GM18868 (cell line): ENCODE results near the gene ZNF117.
"Not testable (repeated sequence)": the region's sequence is repeated elsewhere in the genome, so short reads cannot be mapped to it uniquely, and the experiment has no call there.

Experiments
- ATAC-seq: cut with Tn5 transposase; IDR thresholded peaks from one replicate; pipeline ENCODE4 v1.9.1; 2021; ENCODE audit warnings: mild to moderate bottlenecking, moderate library complexity; ENCODE audit not compliant: unreplicated experiment

Gene ZNF117

GRCh38 chr7:64990936-64991335, at the start of gene ZNF117:
Gene ZNF117 (minus strand): TSS chr7:64991036.
- no peak for ATAC-seq

GRCh38 chr7:65038767-65039166, 47.9 kb upstream of the ZNF117 start:
- ATAC-seq, result peak; percentile 15

GRCh38 chr7:65037740-65038688, 47.2 kb upstream of the ZNF117 start:
- ATAC-seq, result peak; percentile 85

- ATAC-seq, result not testable (repeated sequence)
These were observed 45.7 kb upstream of the ZNF117 start for GRCh38 chr7:65036526-65036925.

- ATAC-seq, result not testable (repeated sequence)
These were observed 44.6 kb upstream of the ZNF117 start for GRCh38 chr7:65035469-65035868.

- not testable (repeated sequence) for ATAC-seq
These were observed 43.4 kb upstream of the ZNF117 start for GRCh38 chr7:65034120-65034782.

- ATAC-seq, result not testable (repeated sequence)
These were observed 42.6 kb upstream of the ZNF117 start for GRCh38 chr7:65033391-65033790.

GRCh38 chr7:65025023-65025422, 34.2 kb upstream of the ZNF117 start:
- ATAC-seq, result not testable (repeated sequence)

- ATAC-seq, result not testable (repeated sequence)
These were observed 30.1 kb upstream of the ZNF117 start for GRCh38 chr7:65020978-65021377.

- ATAC-seq, result not testable (repeated sequence)
These were observed 19.0 kb upstream of the ZNF117 start for GRCh38 chr7:65009881-65010280.

- ATAC-seq, result not testable (repeated sequence)
These were observed 18.6 kb upstream of the ZNF117 start for GRCh38 chr7:65009394-65009793.

- peak; percentile 19 for ATAC-seq
These were observed 16.2 kb upstream of the ZNF117 start for GRCh38 chr7:65007036-65007435.

GRCh38 chr7:65006094-65006992, 15.5 kb upstream of the ZNF117 start, which contains the start of gene ERV3-1:
Gene ERV3-1 (minus strand): TSS chr7:65006687. CDS start chr7:64993026, 13,661 bp downstream.
- peak; percentile 100 for ATAC-seq

GRCh38 chr7:65004575-65004974, 13.7 kb upstream of the ZNF117 start:
- ATAC-seq, result no peak

GRCh38 chr7:65002972-65003585, 12.2 kb upstream of the ZNF117 start:
- no peak for ATAC-seq

- no peak for ATAC-seq
These were observed 10.5 kb upstream of the ZNF117 start for GRCh38 chr7:65001291-65001814.

- peak; percentile 91 for ATAC-seq
These were observed 8.5 kb upstream of the ZNF117 start for GRCh38 chr7:64999165-65000004.

- no peak for ATAC-seq
These were observed 8.0 kb upstream of the ZNF117 start for GRCh38 chr7:64998865-64999164.

GRCh38 chr7:64997927-64998391, 7.1 kb upstream of the ZNF117 start:
- no peak for ATAC-seq
